ENCODE measurements around the gene ACSS3.

The ACSS3 gene

GRCh38 chr12:81231574-81232368 is 153.9 kb downstream of the ACSS3 start:
- DNase-seq = no peak

- DNase-seq = no peak
Observed at GRCh38 chr12:81245458-81245857, 167.6 kb downstream of the ACSS3 start.

- no peak for DNase-seq
Observed at GRCh38 chr12:81245907-81246570, 168.2 kb downstream of the ACSS3 start.

- no peak for DNase-seq
Observed at GRCh38 chr12:81249976-81250375, 172.1 kb downstream of the ACSS3 start.

DNA sequence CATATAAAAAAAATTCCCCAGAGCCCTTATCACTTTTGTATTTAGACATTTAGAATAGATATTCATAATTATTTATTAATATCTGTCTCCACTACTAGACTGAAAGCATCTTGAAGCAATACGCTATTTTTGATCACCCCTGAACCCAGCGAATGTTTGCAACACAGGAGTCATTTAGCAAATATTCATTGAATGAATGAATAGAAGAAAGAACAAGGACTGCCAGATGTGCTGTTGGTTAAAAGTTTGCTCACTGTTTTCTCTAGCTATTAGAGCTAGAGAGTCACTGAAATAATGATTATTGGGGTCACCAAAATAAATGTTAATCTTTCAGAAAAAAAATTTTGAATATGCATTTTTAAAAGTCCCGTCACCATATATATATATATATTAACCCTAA is 174.3 kb downstream of the ACSS3 start:
- no peak for DNase-seq

GRCh38 chr12:81253360-81253759 is 175.5 kb downstream of the ACSS3 start:
- no peak for DNase-seq

- no peak for DNase-seq
Observed at GRCh38 chr12:81255456-81255855, 177.6 kb downstream of the ACSS3 start.

- no peak for DNase-seq
Observed at GRCh38 chr12:81255947-81256346, 178.1 kb downstream of the ACSS3 start.

GRCh38 chr12:81257947-81258551 is 180.2 kb downstream of the ACSS3 start:
- DNase-seq = peak; percentile 11

- no peak for DNase-seq
Observed at GRCh38 chr12:81259360-81259759, 181.5 kb downstream of the ACSS3 start.

DNA sequence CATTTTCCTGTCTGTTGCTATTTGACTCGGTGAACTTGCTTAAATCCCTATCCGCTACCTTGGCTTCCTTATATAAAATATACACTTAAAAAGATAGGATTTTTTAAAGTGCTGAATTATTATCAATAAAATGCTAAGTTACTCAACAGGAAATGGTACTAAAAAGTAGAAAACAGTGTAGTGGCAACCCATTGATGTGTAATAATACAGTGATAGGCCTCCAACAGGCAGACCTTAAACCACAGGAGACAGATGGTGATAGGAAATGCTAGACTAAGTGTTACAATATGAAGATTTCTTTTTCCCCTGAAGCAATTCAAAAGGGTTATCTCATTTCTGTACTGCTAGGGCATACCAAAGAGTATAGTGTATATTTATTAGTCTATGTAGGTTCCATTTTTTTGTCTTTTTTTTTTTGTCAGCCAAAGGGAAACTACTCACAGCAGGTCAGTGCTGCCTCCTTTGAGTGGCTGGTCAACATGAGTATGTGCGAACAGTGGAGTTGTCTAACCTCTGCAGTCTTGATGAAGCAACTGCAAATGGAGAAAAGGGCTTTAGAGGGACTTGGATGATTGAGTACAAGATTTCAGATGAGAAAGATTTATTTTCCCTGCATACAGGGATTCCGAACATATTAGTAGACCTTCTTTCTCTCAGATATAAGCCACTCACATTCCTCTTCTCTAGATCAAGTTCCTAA is 183.8 kb downstream of the ACSS3 start:
- no peak for DNase-seq

GRCh38 chr12:81263072-81263471 is 185.2 kb downstream of the ACSS3 start:
- DNase-seq = no peak

DNA sequence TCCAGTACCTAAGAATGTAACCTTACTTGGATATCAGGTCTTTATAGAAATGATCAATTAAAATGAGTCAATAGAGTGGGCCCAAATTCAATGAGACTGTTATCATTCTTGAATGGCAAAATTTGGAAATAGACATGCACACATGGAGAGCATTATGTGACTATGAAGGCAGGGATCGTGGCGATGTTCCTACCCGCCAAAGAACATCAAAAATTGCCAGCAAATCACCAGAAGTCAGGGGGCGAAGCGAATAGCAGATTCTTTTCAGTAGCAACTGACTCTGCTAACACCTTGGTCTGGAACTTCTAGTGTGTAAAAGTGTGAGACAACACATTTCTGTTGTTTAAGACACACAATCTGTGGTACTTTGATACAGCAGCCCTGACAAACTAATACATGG is 192.5 kb downstream of the ACSS3 start:
- DNase-seq = no peak

DNA sequence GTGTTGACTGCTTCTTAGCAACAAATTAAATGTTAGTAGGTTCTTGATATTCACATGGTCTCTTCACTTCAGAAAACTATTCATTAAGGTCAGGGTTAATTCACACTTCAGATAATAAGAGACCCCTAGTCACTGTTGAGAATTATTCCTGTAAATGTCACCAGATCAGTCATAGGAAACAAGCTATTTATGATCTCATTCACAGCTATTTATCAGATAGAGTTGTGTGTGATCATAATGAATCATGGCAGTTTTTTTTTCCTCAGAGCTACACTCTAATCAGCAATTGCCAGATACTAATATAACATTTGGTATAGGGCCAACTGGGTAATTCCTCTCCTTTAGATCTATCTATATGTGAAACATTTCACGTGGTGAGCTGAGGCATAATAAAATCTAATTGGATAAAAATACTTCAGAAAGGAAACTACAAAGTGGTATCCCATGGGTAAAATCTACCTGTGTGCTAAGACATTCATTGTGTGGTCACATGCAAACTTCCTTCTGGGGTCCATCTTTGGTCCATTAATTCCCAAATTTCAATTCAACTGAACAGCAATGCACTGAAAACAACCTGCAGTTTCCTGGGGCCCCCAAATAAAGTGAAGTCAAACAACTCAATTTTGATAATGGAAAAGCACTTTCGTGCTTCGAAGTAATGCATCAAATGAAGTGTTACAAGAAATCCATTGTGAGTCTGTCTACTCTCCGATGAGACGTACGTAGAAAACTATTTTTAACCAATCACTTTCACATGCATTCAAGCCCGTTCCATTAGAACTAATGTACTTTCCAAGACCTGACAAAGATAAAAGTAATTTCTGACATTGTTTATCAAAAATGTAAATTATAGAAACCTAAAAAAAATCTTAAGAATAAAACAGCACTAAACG is 197.0 kb downstream of the ACSS3 start:
- DNase-seq = no peak

- DNase-seq = no peak
Observed at GRCh38 chr12:81284137-81284536, 206.3 kb downstream of the ACSS3 start.

- no peak for DNase-seq
Observed at GRCh38 chr12:81288651-81289050, 210.8 kb downstream of the ACSS3 start.

GRCh38 chr12:81294325-81295190 is 216.7 kb downstream of the ACSS3 start:
- no peak for DNase-seq

DNA sequence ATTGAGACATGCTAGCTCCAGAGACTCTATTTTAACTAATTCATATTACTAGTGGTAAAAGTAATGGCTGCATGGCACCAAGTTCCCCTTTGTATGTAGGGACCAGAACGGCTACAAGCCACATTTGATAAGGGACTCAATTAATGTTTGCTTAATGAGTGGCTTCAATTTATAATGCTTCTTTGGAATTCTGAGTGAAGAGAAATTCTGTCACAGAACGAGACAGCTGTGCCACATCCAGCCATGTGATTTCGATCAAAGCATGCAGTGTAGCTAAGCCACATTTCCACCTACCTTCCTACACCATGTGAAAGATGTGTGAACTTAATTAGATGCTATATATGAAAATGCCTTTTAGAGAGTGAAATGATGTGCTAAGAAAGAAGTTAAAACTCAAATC is 217.4 kb downstream of the ACSS3 start:
- DNase-seq = no peak

DNA sequence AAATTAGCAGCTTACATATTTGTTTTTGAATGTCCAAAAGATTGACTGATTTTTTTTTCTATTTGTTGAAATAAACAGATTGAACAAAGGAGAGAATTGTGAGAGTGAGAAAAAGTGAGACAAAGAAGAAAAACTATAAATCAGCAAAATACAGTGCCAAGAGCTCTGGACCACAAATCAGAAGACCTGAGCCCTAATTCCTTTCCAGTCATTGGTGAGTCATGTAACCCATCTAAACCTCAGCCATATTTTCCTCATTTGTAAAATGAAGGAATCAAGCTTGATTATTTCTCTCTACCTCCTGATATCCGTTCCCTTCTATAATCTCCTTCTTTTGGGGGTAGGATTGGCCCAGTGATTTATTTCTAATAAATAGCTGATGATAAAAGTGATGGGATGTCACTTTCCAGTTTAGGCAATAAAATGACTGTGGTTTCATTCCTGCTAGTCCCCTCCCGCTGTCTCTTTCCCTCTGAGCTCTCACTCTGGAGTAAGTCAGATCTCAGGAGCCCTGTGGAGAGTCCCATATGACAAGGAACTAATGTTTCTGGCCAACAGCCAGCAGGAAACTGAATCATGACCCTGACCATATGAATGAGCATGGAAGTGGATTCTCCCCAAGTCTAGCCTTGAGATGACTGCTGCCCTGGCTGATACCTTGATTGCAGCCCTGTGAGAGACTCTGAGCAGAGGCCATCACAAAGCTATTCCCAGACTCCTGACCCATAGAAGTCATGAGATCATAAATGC is 218.9 kb downstream of the ACSS3 start:
- DNase-seq = no peak

DNA sequence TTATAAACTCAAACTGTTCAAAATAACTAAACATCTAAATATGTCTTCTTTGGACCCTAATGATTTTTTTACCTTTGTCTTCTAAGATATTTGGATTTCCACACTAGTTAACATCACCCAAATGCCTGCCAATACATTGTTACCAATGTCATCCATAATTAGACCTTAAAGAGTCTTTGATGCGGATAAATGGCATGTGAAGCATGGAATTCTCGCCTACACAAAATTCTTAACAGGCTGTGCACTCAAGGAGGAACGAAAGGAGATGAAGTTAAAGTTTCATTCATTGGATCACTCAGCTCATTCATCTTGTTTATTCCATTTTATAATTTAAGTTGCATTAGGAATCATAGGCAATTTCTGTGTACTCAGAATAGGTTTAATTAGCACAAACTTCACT is 219.7 kb downstream of the ACSS3 start:
- no peak for DNase-seq

DNA sequence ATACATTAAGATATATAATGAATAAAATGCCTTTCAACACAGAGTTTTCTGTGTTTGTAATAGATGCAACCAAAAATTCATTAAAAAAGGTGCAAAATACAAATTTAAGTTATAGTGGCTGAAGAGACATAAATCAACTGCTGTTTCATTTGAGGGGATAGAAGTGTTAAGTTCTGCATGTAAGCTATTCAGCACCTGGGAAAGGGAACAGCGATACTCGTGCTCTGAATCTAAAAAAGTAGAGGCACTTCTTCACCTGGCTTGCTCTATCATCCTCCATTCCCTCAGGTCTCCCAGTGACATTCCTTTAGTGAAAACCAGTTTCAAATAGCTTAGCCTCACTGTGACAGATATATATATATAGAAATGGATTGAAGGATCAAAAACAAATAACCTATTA is 222.6 kb downstream of the ACSS3 start:
- DNase-seq = no peak
